GM19239 (cell line): ENCODE measurements around the gene TEX29.

Experiments used
- DNase-seq: peaks from one replicate; pipeline ENCODE4 v3.0.0; 2011; ENCODE audit warnings: low spot score; ENCODE audit not compliant: insufficient read length
- FAIRE-seq: peaks from 2 replicates; lab custom pipeline; 2011; peaks lifted over from hg19 to GRCh38; lab: Jason Lieb, UNC

Gene TEX29

GRCh38 chr13:111318386-111318785 lies 2.1 kb upstream of the TEX29 start:
- no peak for FAIRE-seq
- DNase-seq: no peak

GRCh38 chr13:111319521-111319920 lies 921 bp upstream of the TEX29 start:
- FAIRE-seq: no peak
- no peak for DNase-seq

GRCh38 chr13:111322001-111322915 lies 1.8 kb downstream of the TEX29 start:
- FAIRE-seq (no peak), DNase-seq (no peak)

- FAIRE-seq: no peak
- DNase-seq: no peak
These were observed 2.5 kb downstream of the TEX29 start for GRCh38 chr13:111322916-111323331.

- DNase-seq (no peak), FAIRE-seq (no peak)
These were observed 3.1 kb downstream of the TEX29 start for GRCh38 chr13:111323549-111323948.

GRCh38 chr13:111323950-111324651 lies 3.7 kb downstream of the TEX29 start:
- DNase-seq (no peak), FAIRE-seq (no peak)

- DNase-seq: no peak
- no peak for FAIRE-seq
These were observed 4.3 kb downstream of the TEX29 start for GRCh38 chr13:111324736-111325135.

- DNase-seq (no peak), FAIRE-seq (no peak)
These were observed 4.9 kb downstream of the TEX29 start for GRCh38 chr13:111325146-111325890.

GRCh38 chr13:111325941-111326620 lies 5.6 kb downstream of the TEX29 start:
- no peak for DNase-seq
- no peak for FAIRE-seq

GRCh38 chr13:111326621-111326965 lies 6.2 kb downstream of the TEX29 start:
- FAIRE-seq (no peak), DNase-seq (no peak)

- DNase-seq (no peak), FAIRE-seq (no peak)
These were observed 6.7 kb downstream of the TEX29 start for GRCh38 chr13:111326981-111327642.

- FAIRE-seq: no peak
- DNase-seq: no peak
These were observed 7.5 kb downstream of the TEX29 start for GRCh38 chr13:111327730-111328573.

GRCh38 chr13:111328574-111329410 lies 8.3 kb downstream of the TEX29 start:
- no peak for DNase-seq
- FAIRE-seq: no peak

- FAIRE-seq (no peak), DNase-seq (no peak)
These were observed 9.2 kb downstream of the TEX29 start for GRCh38 chr13:111329641-111330040.

GRCh38 chr13:111330066-111330610 lies 9.7 kb downstream of the TEX29 start:
- no peak for DNase-seq
- no peak for FAIRE-seq

- DNase-seq (no peak), FAIRE-seq (no peak)
These were observed 14.9 kb downstream of the TEX29 start for GRCh38 chr13:111335298-111335697.

GRCh38 chr13:111336666-111337065 lies 16.2 kb downstream of the TEX29 start:
- DNase-seq: no peak
- no peak for FAIRE-seq

- DNase-seq (no peak), FAIRE-seq (no peak)
These were observed 16.8 kb downstream of the TEX29 start for GRCh38 chr13:111337206-111337605.
